SKM-1 treated with dmso at 0.1 percent for 144 hours (cell line): ENCODE results near the gene FBXW10B.
"Not testable (repeated sequence)": the region's sequence is repeated elsewhere in the genome, so short reads cannot be mapped to it uniquely, and the experiment has no call there.

ENCODE experiments used
- DNase-seq: peaks from one replicate; lab custom pipeline; 2025; ENCODE audit not compliant: unreplicated experiment; lab: John Stamatoyannopoulos, UW

Gene FBXW10B

DNA sequence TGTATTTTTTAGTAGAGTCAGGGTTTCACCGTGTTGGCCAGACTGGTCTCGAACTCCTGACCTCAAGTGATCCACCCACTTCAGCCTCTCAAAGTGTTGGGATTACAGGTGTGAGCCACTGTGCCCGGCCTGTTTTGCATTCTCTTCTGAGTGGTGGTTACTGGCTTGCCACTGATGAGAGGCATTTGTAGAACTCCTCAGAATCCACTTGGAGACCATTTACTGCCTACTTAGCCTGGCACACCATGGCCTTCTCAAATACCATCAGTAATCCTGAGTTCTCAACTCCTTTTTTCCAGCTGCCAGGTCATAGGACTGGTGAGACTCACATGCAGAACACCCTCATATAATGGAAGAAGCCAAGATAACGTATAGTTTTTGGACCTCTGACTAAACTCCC lies 22.5 kb upstream of the FBXW10B start:
- DNase-seq = not testable (repeated sequence)

- not testable (repeated sequence) for DNase-seq
Measured at GRCh38 chr17:15630930-15631453, 11.5 kb upstream of the FBXW10B start.

GRCh38 chr17:15629991-15630390 lies 10.5 kb upstream of the FBXW10B start:
- not testable (repeated sequence) for DNase-seq

DNA sequence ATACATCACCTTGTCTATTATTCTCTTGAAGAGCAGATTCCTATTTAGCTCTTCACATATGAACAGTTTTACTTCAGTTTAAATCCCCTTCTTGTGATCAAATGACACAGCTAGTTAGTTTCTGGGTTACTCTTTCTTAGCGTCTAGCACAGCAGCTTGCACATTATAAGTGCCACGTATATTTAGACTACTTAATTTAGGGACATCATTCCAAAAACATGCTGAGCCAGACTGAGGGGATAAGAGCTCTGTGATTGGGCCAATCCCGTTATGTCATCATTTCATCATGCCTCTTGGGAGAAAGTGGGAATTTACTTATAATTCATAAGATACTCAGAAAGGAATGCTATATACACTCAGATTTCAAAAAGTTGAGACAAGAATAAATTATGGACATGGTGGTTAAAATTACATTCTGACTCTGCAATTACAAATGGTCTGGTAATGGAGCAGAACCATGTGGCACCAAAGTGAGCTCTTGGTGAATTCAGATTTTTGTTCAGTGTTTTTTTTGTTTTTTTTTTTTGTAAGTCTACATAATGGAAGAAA lies 4.2 kb upstream of the FBXW10B start:
- not testable (repeated sequence) for DNase-seq

- not testable (repeated sequence) for DNase-seq
Measured at GRCh38 chr17:15623255-15623654, 3.8 kb upstream of the FBXW10B start.

- not testable (repeated sequence) for DNase-seq
Measured at GRCh38 chr17:15622124-15622523, 2.6 kb upstream of the FBXW10B start.

- not testable (repeated sequence) for DNase-seq
Measured at GRCh38 chr17:15616828-15617227, 2.7 kb downstream of the FBXW10B start.

GRCh38 chr17:15615850-15616249 lies 3.7 kb downstream of the FBXW10B start:
- not testable (repeated sequence) for DNase-seq

DNA sequence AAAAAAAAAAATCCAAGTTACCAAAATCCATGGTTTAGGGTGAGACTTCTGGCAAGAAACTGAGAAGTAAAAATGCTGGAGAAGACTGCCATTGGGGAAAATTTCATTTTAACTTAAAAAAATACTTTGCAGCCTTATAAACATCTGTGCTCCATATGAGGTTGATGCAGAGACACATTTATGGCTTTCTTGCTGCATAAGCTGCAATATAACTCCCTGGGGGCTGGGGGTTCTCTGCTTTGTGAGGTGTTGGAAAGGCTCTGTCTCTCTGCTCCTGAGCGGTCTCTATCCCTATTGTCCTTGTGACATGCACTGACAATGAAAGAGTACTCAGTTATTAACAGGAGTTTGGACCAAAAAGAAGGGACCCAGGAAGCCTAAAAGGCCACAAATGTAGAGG lies 6.4 kb downstream of the FBXW10B start:
- not testable (repeated sequence) for DNase-seq

DNA sequence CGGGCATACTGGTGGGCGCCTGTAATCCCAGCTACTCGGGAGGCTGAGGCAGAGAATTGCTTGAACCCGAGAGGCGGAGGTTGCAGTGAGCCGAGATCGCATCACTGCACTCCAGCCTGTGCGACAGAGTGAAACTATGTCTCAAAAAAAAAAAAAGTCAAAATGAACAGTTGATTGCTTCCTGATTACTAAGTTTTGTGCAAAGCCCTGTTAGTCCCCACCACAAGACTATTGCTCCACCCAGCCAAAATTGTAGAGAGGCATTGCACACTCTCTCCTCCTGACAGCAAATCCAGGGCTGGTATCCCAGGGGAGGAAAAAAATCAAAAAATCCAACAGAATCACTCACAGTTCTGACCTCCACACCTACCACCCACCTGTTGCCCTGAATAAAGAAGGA lies 26.5 kb downstream of the FBXW10B start:
- DNase-seq = not testable (repeated sequence)

DNA sequence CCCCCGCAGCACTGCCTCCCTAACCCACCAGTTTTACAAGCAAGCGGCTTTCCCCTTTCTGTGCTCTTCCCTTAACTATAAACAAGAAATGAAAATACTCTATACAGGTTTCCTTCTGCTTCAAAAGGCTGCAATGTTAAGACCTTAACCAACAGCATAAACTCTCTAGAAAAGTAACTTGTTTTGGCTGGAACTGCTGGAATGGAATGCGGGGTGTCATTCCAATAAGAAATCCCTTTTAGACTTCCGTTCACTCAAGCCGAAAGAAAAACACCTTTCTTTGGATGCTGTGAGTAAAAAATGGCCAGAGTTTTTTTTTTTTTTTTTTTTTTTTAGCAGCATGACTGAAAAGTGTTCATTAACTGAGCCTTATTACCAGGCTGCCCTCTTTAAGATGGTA lies 27.5 kb downstream of the FBXW10B start:
- not testable (repeated sequence) for DNase-seq

DNA sequence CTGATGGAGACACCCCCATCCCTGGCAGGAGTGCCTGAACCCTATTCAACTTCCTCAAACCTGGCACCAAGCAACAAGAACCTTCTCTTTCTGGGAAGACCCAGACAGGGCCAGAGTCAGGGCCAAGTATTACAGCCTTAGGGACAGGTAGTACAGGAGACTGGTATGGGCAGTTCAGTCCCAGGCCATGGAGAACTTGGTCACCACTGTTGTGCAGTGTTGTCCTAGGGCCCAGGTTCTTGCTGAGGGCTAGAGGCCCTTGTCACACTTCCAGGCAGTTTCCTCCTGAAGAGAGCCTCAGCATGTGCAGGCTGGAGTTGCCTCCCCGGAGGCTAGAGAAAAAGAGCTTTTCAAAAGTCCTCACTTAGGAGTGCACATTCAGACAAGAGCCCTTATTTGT lies 28.7 kb downstream of the FBXW10B start:
- DNase-seq = not testable (repeated sequence)

DNA sequence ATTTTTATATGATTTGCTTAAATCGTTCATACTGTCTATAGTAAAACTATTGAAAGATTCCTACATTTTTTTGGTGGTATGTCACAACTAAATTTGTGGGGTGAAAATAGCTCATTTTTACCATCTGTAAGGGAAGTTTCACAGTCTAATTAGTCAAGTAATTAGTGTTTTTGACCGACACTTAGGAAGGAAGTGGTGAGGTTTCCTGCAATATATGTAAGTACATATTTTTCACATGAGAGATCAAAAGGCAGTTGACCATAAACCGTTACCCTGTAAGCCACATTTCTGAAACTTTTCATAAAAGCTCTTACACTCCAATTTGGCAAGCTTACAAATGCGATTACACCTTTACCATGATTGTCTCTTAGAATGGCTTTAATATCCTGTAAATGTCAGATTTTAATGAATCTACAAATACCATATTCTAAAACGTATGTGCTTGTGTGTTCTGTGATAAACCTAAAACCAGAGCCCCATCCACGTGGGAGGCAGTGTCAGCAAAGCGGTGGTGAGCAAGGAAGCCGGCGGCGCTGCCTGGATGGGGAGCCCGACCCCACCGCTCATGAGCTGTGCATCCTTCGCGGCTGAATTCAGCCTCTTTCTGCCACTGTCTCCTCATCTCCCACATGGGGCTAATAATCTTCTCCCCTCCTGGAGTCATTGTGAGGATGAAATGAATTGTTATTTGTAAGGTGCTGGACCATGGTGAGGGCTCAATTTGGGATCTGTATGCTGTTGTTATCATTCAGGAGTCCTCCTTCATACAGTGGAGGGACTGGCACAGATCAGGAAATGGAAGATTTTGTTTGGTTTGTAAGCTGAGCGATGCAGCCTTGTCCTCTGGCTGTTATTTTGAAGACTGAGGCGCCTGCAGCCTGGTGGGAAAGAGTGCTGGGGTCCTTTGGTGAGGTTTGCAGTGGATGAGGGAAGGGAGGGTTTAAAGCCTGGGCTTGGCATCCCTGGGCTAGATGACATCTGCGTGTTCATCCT lies 29.7 kb downstream of the FBXW10B start:
- DNase-seq = not testable (repeated sequence)

DNA sequence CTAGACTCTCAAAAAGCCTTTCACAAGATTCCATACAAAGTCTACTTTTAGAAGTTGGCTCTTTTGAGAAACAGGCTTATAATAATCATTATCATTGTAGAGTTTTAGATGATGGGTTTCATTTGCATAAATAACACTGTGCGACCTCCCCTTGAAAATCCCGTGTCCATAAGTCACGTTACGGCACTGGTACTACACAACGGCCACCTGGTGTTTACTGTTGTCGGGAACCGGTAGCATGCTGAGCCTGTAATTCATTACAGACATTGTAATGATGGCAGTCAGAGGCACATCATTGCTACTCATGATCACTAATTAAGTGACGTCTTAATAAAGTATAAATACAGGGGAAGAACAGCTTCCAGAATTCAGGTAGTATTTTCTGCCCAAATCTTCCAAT lies 31.5 kb downstream of the FBXW10B start:
- not testable (repeated sequence) for DNase-seq

DNA sequence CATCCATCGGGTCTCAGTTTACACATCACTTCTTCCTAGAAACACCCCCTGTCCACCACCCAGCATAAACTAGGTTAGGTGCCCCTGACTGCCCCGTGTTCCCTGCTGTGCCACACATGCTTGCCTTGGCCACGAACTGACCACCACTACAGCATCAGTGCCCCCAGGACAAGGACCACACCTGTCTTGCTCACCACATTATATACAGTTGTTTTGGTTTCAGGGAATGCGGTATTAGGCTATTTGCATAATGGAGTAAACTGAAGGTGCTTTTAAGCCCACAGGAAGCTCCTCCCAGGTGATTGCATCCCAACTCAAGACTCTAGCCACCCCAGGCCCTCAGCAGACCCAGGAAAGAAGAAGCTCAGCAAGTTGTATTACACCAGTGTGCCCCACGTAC lies 36.2 kb downstream of the FBXW10B start:
- DNase-seq = not testable (repeated sequence)

DNA sequence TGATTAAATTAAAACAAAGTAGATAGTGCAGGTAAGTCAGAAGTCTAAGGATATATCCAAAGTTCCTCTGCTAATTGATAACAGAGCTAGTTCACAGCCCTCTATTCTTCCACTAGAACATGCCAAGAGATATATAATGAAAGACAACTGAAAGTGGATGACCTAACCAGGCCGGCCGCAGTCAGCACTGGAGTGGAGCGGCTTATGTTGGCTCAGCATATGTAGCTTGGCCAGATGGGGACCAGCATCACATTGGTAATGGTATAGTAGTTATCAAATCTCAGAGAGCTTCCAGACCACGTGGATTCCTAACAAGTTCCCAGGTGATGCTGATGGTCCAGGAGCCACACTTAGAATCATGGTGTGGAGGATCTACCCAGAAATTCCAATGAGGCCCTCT lies 38.0 kb downstream of the FBXW10B start:
- not testable (repeated sequence) for DNase-seq

GRCh38 chr17:15576848-15577247 lies 42.7 kb downstream of the FBXW10B start:
- DNase-seq = not testable (repeated sequence)

DNA sequence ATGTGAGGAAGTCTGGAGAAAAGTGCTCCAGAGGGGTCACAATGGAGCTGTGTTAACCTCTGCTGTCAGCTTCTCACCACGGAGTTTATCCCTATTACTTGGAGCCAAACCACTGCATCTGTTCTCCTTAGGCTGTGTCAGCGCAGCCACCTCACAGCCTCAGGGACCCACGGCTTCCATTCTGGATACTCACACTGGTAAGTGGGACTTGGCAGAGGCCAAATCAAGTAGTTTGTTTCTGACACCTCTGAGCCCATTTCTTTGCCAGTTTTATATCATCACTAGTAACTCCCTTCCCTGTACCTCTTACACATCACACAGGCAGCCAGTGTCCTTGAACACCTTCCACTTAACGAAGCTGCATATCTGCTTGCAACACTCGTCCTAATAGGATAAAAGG lies 44.8 kb downstream of the FBXW10B start:
- DNase-seq = not testable (repeated sequence)

DNA sequence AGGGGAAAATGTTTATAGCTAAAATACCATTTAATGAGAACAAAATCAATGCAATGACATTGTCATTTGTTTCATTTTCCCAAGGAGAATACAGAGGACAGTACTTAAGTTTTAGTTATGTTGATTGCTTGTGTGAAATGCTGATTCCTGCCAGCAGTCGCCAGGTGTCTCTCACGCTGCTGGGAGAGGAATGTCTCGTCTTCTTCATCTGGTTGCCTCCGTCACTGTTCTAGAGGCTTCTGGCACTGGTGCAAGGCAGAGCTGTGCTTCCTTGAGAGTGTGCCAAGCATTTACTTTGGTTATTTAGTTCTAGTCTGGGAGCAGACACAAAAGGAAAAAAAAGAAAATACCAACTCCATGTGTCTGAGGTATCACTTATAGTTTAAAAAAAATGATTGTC lies 45.6 kb downstream of the FBXW10B start:
- not testable (repeated sequence) for DNase-seq
